ENCODE measurements around the gene FGD3.

Gene FGD3

DNA sequence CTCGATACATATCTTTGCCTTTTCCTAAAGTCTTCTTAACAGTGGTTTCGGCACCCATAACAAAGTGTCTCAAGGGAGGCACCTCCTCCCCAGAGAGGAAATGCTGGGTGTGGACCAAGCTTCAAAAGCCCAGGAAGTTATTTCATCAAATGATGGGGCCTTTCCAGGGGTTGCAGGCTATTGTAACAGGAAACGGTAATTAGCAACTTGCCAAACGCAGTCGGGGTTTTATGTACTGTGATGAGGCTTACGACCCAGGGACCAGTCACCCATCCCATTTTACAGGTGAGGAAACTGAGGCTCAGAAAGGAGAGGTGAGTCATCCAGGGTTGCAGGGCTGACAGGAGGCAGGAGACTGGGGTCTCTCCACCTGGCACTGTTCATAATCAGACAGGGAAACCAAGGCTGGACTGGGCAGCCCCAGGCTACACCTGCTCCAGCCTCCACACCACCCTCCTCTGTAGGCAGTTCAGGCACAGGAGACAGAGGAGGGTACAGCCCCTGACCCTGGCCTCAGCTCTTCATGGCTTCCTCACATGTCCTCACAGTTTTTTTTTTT lies 81.2 kb downstream of the FGD3 start:
- no peak for DNase-seq (ENCODE audit: low read depth)

DNA sequence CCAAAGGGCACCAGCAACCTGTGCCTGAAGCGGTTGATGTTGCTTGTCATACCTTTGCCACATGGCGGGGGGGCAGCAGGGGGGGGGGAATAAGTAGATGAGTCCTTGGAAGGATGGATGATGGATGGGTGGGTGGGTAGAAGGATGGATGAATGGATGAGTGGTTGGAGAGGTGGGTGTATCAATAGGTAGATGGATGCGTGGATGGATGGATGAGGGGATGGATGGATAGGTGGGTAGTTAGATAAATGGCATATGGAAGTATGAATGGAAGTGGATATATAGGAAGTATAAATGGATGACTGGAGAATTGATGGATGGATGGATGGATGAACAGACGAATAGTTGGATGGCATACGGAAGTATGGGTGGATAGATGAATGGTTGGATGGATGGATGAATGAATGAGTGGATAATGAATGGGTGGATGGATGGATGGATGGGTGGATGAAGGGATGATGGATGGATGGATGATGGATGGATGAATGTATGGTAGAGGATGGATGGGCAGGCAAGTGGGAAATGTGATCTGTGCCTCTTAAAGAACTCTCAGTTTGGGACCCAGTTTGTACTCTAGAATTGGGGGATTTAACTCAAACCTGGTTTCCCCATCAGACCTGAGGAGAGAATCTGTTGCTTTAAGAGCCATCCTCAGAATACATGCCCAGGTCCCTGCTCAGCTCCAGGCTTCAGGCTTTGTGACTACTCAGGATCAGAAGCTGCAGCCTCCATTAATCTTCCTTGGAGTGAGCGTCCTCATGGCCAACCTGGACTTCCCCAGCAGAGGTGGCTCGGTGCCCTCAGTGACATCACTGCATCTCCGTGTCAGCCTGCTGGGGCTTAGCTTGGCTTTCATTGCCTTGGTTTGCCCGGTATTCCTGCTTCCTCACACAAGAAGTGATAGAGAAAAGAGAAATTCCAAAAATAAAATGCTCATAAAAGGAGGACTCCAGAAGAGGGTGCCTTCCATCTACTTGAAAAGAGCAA lies 83.6 kb downstream of the FGD3 start:
- DNase-seq (ENCODE audit: low read depth), result no peak

DNA sequence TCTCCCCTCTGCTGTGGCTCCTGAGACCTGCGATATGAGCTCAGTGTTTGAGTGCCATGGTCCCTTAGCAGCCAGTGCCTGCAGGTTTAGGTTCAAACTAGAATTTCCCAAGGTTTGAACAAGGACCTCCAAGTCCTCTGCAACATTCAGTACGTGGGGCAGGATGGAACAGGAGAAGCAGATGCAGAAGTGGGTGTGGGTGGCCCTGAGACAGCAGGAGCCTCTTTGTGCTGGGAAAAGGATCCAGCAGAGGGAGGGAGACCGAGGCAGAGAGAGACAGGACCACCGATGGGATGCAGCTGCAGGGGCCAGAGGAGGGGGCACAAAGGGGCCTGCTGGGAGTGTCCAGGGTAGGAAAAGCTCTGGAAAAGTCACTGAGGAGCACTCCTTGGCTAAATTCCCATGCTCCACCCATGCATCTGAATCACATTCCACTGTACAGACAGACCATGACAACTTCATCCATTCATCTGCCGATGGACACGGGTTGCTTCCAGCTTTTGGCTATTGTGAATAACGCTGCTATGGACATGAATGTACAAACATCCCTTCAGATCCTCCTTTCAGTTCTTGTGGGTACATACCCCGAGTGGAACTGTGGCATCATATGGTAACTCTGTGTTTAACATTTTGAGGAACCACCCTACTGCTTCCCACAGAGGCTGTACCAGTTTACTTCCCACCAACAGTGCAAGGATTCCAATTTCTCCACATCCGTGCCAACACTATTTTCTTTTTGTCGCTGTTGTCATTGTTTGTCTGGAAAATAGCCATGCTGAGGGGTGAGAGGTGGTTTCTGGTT lies 84.5 kb downstream of the FGD3 start:
- no peak for DNase-seq (ENCODE audit: low read depth)

DNA sequence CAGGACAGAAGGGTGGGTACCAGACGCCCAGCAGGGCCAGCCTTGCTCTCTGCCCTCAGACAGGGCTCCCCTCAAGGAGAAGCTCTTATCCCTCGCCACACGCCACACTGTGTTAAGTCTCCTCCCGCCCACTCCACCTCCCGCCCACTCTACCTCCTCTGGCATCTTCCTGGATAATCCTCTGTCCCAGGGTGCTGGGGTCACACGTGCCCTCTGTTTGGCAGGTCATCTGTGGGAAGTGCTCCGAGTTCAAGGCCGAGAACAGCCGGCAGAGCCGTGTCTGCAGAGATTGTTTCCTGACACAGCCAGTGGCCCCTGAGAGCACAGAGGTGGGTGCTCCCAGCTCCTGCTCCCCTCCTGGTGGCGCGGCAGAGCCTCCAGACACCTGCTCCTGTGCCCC lies 85.2 kb downstream of the FGD3 start:
- no peak for DNase-seq (ENCODE audit: low read depth)

DNA sequence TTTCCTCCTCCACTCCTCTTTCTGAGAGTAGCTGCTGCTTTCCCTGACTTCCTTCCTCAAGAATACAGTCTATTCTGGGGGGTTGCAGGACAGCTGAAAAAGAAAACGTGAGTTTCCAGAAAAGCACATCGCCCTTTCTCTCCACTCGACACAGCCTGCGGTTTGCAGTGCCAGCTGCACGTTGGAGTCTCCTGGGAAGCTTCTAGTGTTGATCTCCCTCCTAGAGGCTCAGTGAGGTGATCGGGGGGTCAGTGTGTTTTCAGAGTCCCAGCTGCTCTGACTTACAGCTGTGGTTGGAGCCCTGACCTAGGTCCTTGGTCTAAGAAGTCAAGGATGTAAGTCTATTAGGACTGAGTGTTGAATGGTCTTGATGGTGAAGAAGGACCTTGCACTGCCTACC lies 86.2 kb downstream of the FGD3 start:
- DNase-seq (ENCODE audit: low read depth), result no peak

DNA sequence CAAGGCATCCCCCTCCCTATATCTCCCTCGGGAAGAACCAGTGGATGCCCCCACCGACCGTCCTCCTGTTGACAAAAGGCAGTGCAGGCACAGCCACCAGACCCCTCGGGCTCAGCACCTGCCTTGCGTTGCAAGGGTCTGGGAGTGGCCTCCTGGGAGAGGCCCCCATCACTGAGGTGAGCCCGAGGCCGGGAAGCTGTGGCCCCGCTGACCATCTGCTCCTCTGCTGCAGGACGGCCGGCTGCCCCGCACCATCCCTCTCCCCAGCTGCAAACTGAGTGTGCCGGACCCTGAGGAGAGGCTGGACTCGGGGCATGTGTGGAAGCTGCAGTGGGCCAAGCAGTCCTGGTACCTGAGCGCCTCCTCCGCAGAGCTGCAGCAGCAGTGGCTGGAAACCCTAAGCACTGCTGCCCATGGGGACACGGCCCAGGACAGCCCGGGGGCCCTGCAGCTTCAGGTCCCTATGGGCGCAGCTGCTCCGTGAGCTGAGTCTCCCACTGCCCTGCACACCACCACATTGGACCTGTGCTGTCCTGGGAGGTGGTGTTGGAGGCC lies 87.9 kb downstream of the FGD3 start:
- DNase-seq (ENCODE audit: low read depth), result no peak

DNA sequence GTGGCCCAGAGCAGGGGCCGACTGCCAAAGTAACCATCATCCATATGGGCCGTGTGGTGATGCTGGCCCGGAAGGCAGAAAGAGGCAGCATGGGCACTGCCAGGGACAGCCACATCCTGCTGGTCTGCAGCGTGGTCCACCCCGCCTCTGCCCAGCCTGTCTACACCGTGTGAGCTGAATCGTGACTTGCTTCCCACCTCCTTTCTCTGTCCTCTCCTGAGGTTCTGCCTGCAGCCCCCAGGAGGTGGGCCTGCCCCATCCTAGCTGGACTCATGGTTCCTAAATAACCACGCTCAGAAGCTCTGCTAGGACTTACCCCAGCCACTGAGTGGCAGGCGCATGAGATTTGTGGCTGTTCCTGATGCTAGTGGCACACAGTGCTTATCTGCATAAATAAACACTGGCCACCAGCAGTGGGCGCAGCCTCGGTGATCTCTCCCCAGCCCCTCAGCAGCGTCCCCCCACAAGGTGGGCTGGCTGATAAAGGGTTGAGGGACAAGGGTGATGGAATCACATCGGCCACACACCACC lies 88.6 kb downstream of the FGD3 start:
- no peak for DNase-seq (ENCODE audit: low read depth)

DNA sequence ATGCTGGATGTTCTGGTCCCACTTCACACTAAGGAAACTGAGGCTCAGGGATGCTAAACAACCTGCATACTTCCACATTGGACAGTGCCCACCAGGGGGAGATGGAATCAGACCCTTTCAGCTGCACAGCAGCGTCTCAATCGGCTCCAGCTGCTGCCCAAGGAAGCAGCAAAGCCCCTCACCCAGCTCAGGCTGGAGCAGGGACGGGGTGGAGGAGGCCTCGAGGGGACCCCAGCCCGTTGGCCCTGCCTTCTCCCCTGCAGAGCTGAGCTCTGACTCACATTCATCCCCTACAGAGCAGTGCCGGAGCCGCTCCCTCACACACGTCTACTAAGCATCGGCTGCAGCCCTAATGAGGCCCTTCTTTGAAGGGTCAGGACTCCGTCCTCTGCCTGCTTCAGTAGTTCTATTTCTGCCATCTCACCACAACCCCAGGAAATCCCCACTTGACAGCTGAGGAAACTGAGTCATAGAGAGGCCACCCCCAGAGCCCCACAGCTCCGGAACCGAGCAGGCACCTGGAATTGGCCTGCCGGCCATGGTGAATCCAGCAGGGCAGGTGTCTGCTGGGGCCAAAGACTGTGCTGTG lies 89.7 kb downstream of the FGD3 start:
- no peak for DNase-seq (ENCODE audit: low read depth)

DNA sequence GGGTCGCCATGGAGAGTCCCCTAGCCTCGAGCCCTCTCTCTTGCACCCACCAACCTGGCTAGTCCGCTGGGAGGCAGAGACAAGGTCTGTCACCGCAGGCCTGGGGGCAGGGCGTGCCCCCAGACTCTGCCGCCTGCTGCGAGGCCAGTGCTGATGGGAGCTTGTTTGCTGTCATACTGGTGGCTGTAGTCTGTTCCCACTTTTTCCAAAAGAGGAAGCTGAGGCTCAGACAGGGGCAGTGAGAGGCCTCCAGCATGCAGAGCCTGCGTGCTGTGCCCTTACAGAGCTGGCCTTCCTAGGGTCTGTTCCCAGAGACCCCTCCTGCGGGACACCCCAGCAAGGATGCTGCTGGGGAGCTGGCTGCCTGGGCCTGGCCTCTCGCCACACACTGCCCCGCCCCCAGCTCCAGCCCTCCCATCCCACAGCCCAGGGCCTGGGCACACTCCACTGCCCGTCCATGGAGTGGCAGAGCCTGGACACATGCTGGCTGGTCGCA lies 90.2 kb downstream of the FGD3 start:
- DNase-seq (ENCODE audit: low read depth), result no peak

DNA sequence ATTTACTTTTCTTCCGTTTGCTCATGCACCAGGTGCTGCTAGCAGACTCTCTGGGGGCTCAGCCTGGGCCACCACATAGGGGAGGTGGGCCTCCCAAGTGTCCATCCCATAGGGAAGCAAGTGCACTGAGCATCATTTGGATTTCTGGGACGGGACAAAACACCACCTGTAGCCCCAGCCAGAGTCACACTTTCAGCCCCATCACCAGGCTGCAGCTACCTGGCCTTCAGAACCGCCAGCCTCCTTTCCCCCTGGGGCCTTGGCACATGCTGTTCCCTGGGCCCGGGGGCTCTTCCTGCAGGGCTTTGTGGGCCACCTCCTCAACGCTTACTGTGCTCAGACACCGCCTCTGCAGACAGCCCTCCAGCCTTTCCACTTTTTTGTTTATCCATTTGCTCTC lies 91.6 kb downstream of the FGD3 start:
- no peak for DNase-seq (ENCODE audit: low read depth)

DNA sequence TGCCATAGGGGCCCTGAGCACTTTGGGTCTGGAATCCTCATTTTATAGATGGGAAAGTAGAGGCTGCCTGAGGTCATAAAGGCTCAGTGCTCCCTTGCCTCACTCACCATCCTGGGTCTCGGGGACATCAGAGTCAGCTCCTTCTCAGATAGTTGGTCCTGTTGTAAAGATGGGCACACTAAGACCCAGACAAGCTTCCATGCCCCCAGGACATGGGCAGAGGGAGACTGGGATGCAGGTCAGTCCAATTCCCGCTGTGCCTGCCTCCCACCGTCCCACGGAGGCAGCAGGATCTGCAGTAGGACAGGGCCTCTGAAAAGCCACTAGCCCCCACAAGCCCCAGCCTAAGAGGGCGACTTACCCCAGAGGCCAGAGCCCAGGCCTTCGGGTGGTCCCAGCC lies 92.1 kb downstream of the FGD3 start:
- DNase-seq (ENCODE audit: low read depth), result no peak

DNA sequence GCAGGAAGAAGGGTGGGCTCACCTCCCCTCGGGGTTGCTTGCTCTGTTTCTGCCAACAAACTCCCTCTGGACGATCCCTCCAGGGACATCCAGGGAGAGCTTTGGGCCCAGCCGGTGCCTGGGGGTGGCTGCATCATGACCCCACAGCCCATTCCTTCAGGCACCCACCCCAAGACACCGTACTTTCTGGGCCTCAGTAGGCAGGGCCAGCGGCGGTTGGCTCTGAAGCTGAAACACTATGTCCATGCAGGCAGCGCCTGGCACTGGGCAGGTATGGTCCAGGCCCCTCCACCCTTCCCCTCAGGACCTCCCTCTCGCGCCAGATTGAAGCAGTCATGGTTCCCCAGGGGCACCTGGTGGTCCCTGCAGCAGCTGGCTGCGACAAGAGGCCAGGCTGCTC lies 92.7 kb downstream of the FGD3 start:
- DNase-seq (ENCODE audit: low read depth), result no peak

DNA sequence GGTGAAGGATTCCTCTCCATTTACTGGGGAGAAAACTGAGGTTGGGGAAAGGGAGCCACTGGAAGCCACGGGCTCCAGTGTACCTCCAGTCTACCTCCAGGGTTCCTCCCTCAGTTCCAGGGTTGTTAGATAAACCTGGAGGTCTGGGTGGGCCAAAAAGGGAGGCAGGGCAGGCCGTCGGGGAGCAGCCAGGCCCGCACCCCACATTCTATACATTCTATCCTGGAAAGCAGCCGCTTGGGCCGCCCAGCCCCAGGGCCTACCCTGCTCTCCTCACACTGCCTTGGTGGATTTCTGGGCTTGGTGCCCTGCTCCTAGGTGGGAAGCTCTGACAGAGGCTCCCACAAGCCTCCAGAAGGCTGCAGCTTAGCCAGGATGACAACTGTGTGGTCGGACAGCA lies 93.1 kb downstream of the FGD3 start:
- no peak for DNase-seq (ENCODE audit: low read depth)

DNA sequence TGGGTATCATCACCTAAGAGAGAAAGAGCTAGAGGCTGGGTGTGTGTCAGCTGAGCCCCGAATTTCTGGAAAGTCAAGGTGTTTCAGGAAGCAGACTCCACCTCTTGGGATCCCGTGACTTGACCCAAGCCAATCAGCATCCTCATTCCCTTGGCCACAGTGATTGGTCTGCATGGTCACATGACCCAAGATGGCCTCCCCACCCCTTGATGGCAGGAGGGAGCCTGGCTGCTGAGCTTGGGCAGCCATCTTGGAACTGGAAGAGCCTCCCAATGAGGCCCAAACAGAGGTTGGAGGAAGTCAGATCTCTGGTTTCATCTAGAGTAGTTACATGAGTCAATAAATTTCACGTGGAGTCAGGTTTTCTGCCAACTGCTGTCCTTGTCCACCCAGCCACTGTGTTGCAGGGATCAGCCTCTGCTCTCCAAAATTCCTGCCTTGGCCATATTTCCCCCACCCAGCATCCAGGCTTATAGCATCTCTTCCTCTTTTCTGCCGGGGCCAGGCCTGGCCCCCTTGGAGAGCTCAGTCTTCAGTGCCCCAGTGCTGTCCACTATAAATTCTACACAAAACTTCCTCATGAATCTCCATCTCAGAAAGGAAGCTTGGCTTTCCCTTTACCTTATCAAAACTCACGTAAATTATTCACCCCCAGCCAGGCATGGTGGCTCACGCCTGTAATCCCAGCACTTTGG lies 93.9 kb downstream of the FGD3 start:
- DNase-seq (ENCODE audit: low read depth), result no peak

DNA sequence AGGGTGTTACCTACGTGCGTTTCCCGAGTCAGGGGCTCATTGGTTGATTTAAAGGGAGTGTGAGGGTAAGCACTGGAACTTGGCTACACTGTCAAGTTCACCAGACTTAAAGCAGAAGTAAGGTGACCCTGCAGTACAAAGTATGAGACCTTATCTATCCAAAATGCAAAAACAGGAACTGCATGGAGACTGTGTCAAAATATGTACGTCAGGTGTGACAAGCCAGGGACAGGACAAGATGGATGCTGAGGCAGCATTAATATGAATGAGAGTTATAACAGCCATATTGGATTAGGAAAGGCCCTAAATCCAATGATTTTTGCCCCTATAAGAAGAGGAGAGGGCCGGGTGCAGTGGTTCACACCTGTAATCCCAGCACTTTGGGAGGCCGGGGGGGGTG lies 95.8 kb downstream of the FGD3 start:
- no peak for DNase-seq (ENCODE audit: low read depth)

DNA sequence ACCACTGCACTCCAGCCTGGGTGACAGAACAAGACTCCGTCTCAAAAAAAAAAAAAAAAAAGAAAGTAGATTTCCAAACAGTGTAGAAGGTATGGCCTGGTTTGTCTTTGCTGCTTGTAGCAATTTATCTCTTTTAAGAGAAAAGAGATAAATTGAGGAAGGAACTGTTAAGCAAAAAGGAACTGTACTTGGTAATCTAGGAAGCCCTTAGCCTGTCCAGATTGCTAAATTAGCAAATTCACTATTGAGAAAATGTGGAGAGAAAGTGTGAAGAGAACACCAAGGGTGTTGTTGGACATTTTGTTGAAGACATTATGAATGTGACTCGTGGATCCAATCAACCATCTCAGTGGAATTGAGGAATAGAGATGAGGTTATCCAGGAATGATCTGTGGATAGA lies 98.2 kb downstream of the FGD3 start:
- DNase-seq (ENCODE audit: low read depth), result no peak

DNA sequence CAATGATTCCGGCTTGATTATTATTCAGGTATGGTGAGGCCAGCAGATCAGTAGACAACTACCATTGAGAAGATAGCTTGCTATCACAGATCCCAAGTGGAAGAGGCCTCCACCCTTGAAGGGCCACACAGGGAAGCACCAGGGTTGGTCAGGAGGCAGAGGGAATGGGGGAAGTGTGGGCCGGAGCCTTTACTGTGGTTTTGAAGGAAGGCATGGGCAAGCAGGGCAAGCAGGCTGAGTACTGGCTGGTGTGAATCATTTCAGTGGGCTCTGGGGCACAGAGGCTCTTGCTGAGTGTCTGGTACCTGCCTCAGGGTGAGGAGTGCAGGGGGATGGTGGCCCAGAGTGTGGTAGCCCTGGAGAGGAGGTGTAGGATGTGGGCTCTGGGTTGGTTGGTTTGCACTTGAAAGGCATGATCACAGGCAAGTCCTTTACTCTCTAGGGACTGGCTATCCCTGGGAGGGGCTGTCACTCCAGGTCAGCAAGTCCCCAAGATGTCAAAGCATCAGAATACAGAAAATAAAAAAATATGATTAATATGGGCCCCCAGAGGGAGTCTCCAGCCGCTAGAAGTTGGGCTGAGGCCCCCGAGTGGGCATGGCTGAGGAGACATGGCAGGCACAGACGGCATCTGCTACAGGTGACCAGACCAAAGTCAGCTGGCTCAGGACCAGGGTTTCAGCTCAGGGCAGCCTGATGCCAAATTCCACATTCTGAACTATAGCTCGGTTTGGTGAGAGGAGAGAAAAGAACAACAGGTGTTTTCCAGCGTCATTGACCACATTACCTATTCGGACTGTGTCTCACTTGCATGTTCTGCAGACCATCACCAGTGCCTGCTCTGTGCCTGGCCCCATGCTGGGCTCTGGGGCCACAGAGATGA lies 101.5 kb downstream of the FGD3 start:
- DNase-seq (ENCODE audit: low read depth), result no peak

DNA sequence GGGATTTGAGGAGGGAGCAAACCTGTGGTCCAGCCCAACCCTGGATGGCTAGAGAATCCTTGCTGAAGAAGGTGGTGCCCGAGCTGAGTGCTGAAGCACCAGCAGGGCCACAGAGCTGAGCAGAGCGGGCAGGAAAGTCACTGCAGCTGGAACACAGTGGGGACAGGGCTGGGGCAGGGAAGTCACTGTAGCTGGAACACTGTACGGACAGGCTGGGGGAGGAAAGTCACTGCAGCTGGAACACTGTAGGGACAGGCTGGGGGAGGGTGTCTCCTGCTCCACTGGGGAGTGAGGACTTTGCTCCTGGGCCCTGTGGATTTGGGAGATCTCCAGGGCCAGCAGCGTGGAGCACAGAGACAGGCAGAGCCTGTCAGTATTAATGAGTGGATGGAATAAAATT lies 102.2 kb downstream of the FGD3 start:
- no peak for DNase-seq (ENCODE audit: low read depth)

DNA sequence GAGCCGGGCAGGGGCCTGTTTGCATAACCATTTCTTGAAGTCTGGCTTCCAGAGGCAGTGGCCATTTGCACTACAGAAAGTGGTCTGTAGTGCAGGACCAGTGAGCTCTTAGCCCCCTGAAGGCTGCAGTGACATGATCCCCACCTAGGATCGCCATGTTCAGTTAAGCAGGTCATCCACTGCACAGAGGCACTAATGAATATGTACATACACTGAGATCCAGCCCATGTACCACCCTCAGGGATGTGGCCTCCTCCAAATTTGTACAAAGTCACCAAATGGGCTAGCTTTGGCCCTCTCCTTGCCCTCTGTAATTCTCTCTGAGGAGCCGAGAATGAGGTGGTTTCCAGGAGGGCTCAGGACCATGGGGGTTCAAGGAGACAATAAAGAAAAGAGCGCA lies 102.9 kb downstream of the FGD3 start:
- DNase-seq (ENCODE audit: low read depth), result no peak

DNA sequence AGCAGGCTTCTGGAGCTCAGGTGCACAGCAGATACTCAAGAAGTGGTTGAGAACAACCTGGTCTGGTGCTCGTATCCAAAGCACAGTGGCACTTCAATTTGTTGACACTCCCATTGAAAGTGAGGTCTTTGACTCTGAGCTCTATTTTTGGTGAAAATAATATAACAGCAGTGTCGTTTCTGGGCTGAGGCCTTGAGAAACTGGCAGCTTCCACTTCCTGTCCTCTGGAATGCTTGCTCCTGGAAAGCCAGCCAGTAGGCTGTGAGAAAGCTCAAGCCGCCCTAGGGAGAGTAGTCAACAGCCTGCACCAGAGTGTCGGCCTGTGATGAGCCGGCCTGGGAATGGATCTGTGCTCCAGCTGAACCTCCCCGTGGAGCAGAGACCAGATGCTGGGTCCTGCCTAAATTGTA lies 104.4 kb downstream of the FGD3 start:
- DNase-seq (ENCODE audit: low read depth), result no peak
